ENCODE measurements around the gene PTGES2. TPM values are rescaled to one million over a fixed set of nuclear protein-coding genes. Genes with fewer than 3 reads are reported as not detected.

Gene PTGES2
- total and polyA plus RNA-seq, 9 of the 15 experiments (the other 6 are each of a cell fraction or from before 2014, with no cell fraction given): 2.4 to 196 (median 90.1) TPM

GRCh38 chr9:128127568-128127989, at the start of gene PTGES2 (continued):
- TF ChIP-seq ZBTB9 (CRISPR knock-in tag; IDR thresholded peaks at IDR 0.05) (no peak), HDAC6 (IDR thresholded peaks at IDR 0.05; ENCODE audit: low read depth, low read length) (no peak), GABPB2 (CRISPR knock-in tag; conservative IDR thresholded peaks at IDR 0.05) (no peak), BCOR (IDR thresholded peaks at IDR 0.05) (no peak), NR2C2 (CRISPR knock-in tag; IDR thresholded peaks at IDR 0.05) (no peak), NR2C2 (tag; IDR thresholded peaks at IDR 0.05) (no peak; the same call in 1 of the 2 replicates), ZNF589 (CRISPR knock-in tag; IDR thresholded peaks at IDR 0.05; ENCODE audit: low read depth) (0 out of 2 replicates have a peak, but pooled peaks have one; percentile 26), SNIP1 (IDR thresholded peaks at IDR 0.05; ENCODE audit: low read depth) (no peak), EGR1 (conservative IDR thresholded peaks at IDR 0.05) (peak; percentile 61), TEAD2 (tag; IDR thresholded peaks at IDR 0.05) (no peak), TFE3 (CRISPR knock-in tag; IDR thresholded peaks at IDR 0.05) (no peak), SP1 (CRISPR knock-in tag; IDR thresholded peaks at IDR 0.05) (no peak), JUND (IDR thresholded peaks at IDR 0.05; ENCODE audit: borderline replicate concordance, low read depth, low read length) (no peak), JUND (tag; IDR thresholded peaks at IDR 0.05; ENCODE audit: borderline replicate concordance, low read depth, low read length) (no peak), CHD2 (IDR thresholded peaks at IDR 0.05; ENCODE audit: low read depth, low read length) (no peak), ADNP (tag; IDR thresholded peaks at IDR 0.05) (no peak), HSF4 (CRISPR knock-in tag; IDR thresholded peaks at IDR 0.05; ENCODE audit: borderline replicate concordance) (no peak), TAF7 (tag; IDR thresholded peaks at IDR 0.05) (no peak), ATF7 (IDR thresholded peaks at IDR 0.05) (peak; percentile 12; the same call in 1 of the 2 replicates), MTA2 (IDR thresholded peaks at IDR 0.05; ENCODE audit: low read depth) (no peak), BACH1 (tag; IDR thresholded peaks at IDR 0.05) (no peak), ZNF830 (CRISPR knock-in tag; IDR thresholded peaks at IDR 0.05) (no peak), ZNF253 (CRISPR knock-in tag; conservative IDR thresholded peaks at IDR 0.05) (no peak), ZNF644 (tag; IDR thresholded peaks at IDR 0.05; ENCODE audit: low read depth) (no peak), CREBBP (IDR thresholded peaks at IDR 0.05; ENCODE audit: low read depth, low read length) (no peak), BCLAF1 (IDR thresholded peaks at IDR 0.05; ENCODE audit: borderline replicate concordance in 1 of 2, control insufficient read depth in 1 of 2, low read depth in 2 of 2, low read length in 1 of 2) (no peak), MTA1 (IDR thresholded peaks at IDR 0.05; ENCODE audit: borderline replicate concordance) (no peak)
